Erythroblast (primary cell): Measurements from ENCODE around the gene SSMEM1.

ENCODE experiments used
- GATA1 ChIP-seq: IDR thresholded peaks from 2 replicates; pipeline ENCODE4 v1.6.1; 2011; ENCODE audit warnings: low read depth, mild to moderate bottlenecking, control low read depth, low read length, moderate library complexity
- POLR2A ChIP-seq: IDR thresholded peaks from 2 replicates; pipeline ENCODE4 v1.6.1; 2011; ENCODE audit warnings: mild to moderate bottlenecking, low read length

GRCh38 chr7:130196476-130196875 is 11.2 kb upstream of the SSMEM1 start:
- TF ChIP-seq POLR2A, result no peak
- TF ChIP-seq GATA1, result no peak
